Inflammatory macrophage (primary cell): ENCODE measurements around the gene PAPOLG.
A peak's percentile ranks its signal among the peaks of the same experiment; 100 is the strongest.

Experiments used
- DNase-seq, 2 donors: peaks; one replicate each; pipeline ENCODE4 v3.0.0-alpha.2; 2020 to 2022
- total RNA-seq, 18 experiments: gene quantifications; one replicate each; lab custom pipeline; 2026; ENCODE audit warnings: mixed read lengths in 6 of 18, inconsistent platforms in 2 of 18; lab: John Stamatoyannopoulos, UW

The PAPOLG gene
- 17.8 to 47.8 (median 28.4) reads per million in 18 experiments for total RNA-seq

DNA sequence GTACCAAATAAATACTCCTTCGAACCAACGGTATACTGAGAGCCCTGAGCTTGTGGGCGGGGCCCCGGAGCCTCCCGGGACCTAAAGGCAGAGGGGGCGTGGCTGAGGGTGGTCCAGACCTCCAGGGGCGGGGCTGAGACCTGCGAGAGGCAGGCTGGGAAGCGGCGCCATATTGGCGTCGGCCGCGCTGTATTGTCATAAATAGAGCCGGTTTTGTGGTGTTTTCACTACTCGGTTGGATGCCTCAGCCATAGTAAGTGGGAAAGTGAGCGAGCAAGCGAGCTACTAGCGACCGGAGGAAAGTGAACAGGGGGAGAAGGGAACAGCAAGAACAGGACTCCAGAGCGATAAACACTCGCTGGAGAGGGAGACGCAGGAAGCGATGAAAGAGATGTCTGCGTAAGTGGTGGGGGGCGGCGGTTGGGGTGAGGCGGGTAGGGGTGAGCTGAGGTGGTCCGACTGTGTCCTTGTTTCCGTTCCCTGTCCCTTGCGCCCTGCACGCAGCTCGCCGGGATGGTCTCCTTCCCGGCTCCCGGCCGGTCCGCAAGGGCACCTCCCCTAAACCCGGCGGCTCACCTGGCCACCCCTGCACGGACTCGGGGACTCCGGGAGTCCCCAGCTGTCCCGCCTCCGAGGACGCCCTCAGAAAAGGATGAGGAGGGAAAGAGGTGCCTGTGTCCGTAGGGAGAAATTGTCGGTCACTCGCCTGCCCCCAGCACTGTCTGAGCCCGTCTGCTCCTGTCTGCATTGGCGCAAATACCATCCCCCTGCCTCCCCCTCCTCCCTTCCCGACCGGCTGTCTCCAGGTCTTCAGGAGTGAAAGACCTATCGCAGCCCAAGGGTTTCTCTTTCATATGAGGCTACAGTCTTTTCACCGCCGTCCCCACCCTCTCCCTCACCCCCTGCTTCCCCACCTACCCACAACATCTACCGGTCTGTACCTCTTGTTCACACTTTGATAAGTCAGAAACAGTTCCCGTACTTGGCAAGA, at the start of gene PAPOLG:
Gene PAPOLG (plus strand): TSS at position 172 of the 991 bp plus-strand sequence. CDS start 211 bp downstream, at position 383.
- peak; percentile 93 to 96 for DNase-seq

DNA sequence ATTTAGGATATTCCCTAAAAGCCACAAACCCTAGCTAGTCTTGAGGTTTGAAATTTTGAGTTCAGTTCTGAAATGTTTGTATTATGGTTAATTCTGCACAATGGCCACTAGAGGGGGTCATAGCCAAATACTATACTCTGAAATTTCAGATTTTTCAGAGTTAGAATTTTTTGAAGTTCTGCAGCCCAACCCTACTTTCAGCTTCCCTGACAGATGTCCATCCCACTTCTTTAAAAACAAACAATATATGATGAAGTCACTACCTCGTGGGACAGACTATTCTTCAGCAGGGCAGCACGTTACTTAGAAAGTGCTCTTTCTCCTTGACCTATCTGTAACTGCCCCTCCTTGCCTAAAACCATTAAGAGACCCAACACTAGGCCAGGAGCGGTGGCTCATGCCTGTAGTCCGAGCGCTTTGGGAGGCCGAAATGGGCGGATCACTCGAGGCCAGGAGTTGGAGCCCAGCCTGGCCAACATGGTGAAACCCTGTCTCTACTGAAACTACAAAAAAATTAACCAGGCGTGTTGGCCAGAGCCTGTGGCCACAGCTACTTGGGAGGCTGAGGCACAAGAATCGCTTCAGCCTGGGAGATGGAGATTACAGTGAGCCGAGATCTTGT, 48.2 kb upstream of the PAPOLG start:
- DNase-seq: peak; percentile 79 to 85

DNA sequence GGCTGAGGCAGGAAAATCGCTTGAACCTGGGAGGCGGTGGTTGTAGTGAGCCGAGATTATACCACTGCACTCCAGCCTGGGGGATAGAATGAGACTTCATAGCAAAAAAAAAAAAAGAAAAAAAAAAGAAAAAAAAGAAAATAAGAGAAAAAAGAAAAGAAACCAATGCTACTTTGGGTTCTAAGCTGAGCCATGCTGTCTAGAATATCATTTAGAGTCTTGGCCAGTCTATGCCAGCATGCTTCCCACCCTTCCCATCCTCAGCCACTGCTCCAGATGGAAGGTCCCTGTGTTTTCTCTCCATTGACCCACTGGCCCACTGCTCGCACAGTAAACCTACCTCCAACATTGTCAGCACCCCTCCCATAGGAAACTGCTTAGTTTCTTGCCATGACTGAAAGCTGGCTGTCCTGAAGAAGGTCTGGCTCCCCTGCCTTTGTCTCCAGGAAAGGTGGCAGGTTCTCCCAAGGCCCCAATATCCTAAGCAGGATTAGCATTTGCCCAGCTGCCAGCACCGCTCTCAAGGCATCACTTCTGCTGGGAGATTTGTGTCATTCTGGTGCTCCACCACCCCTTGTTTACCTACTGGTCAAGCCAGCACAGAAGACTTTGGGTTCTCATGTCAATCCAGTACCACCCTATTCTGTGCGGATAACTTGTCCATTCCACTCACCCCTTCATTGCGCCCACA, 47.3 kb upstream of the PAPOLG start:
- DNase-seq: no peak

DNA sequence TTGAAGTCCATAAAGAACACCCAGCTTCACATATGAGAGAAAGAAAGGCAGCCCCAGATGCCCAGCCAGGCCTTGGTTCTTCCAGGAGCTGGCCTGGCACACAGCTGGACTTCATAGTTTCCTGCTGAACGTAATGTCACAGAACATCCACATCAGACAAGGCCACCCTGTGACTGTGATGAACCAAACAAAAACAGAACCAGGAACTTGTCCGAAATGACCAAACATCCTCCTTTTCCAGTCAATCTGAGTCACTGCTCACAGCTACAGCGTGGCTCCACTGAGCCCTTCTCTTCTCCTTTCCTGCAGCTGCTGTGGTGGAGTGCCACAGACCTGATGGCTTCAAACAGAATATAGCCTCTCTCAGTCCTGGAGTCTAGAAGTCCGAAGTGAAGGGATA, 45.4 kb upstream of the PAPOLG start:
- DNase-seq: peak; percentile 91 to 95

DNA sequence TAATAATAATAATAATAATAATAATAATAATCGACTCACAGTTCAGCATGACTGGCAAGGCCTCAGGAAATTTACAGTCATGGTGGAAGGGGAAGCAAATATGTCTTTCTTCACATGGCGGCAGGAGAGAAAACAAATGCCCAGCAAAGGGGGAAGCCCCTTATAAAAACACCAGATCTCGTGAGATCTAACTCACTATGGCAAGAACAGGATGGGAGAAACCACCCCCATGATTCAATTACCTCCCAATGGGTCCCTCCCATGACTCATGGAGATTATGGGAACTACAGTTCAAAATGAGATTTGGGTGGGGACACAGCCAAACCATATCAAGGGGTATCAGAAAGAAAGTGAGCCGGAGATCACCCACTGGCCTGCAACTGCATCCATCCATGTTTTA, 40.5 kb upstream of the PAPOLG start:
- DNase-seq: no peak

DNA sequence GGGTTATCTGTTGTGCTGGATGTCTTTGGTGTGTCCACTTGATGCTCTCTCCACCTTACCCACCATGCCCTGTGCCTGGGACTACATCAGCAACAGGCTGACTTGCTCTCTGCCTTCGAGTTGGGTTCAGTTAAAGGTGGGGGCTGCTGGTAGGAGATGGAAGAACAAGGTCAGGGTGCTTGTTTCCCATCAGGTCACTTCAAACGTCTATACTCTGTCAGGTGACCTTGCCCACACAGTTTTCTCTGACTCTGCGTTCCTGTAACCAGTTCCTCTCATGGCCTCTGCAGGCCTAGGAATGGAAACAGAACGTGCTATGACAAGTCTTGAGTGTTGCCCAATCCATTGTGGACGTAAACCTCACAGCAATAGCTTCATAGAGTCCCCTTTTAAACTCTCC, 38.4 kb upstream of the PAPOLG start:
- peak; percentile 83 to 91 for DNase-seq

DNA sequence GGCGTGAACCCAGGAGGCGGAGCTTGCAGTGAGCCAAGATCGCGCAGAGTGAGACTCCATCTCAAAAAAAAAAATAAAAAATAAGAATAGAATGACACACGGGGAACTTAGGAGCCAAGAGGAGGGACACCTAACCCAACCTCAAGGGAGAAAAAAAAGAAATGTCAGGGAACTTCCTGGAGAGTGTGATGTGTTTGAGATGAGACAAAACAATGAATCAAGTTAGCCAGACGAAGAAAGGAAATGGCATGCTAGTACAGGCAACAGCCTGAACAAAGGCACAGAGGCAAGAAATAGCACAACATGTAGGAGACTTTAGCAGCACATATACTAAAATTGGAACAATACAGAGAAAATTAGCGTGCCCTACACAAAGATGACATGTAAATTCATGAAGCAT, 36.7 kb upstream of the PAPOLG start:
- no peak for DNase-seq

DNA sequence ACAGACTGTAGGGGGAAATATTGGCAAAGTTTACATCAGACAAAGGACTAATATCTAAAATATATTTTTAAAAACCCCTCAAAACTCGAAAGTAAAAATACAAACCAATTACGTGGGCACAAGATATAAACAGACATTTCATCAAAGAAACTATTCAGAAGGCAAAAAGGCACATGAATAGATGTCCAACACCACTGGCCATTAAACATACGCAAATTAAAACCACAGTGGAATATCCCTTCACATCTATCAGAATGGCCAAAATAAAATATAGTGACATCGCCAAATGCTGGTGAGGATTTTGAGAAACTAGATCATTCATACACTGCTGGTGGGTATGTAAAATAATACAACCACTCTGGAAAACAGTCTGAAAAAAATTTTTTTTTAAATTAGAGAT, 30.6 kb upstream of the PAPOLG start:
- DNase-seq: no peak

DNA sequence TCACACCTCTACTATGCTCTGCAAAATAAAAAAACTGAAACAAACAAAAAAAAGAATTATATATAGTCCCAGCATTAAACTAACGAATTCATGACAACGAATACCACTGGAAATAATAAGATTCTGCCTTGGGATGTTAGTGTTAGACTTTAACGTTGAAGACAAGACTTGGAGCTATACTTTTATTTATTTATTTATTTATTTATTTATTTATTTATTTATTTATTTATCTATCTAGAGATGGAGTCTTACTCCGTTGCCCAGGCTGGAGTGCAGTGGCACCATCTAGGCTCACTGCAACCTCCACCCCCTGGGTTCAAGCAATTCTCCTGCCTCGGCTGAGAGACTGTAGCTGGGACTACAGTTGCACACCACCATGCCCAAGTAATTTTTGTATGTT, 27.2 kb upstream of the PAPOLG start:
- no peak for DNase-seq

DNA sequence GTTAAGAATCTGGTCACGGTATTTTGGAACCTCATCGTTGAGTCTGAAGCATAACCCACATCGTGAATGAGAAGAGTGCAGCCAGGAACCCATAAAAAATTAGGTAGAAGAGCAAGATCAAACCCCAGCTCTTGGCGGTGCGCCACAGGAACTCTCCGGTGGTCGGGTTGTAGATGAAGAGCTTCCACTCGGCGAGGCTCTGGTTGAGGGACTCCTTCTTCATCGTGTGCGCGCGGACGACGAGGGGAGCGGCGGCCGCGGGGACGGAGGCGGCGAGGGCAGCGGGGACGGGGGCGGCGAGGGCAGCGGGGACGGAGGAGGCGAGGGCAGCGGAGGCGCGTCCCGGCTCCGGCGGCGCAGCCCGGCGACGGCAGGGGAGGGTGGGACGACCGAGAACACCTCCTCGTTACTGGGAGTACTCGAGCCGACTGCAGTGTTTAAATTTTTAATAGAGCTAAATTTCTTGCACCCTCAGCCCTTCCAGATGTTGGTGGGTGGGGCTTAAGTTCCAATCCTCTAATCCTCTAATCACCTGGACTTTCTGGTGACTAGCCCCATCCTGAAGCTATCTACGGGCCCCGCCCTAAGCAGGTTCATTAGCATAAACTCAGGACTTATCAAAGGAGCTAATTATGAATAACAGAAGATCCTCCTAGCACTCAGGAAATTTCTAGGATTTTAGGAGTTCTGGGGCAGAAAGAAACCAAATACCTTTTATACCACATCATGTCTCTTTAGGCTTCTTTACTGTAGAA, 20.4 kb upstream of the PAPOLG start:
- DNase-seq: no peak

DNA sequence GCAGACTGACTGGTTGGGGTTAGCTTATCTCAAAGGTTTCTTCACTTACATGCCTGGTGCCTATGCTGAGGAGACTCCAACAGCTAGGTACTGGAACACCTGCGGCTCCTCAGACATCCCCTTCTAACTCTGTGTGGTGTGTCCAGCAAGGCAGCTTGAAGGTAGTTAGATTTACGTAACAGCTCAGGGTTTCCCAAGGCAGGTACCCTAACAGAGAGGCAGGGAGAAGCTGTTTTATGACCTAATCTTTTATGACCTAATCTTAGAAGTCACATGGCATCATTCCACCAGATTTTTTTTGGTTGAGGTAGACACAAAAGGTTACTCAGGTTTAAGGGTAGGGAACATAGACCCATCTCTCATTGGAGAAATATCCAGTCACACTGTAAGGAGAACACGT, 17.4 kb upstream of the PAPOLG start:
- no peak for DNase-seq

DNA sequence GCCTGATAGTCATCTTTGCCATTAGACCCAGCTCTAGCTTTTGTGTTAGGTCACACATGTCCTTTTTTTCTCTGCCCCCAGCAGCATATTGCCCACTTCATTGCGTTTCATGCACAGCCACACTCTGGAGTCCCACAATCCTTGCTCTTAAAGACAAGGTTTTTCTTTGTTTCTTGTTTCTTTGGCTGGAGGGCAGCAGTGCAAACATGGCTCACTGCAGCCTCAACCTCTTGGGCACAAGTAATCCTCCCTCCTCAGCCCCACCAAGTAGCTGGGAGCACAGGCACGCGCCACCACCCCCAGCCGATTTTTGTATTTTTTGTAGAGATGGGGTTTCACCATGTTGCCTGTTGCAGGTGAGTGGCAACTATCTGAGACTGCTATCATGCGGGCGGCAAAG, 16.9 kb upstream of the PAPOLG start:
- no peak for DNase-seq

DNA sequence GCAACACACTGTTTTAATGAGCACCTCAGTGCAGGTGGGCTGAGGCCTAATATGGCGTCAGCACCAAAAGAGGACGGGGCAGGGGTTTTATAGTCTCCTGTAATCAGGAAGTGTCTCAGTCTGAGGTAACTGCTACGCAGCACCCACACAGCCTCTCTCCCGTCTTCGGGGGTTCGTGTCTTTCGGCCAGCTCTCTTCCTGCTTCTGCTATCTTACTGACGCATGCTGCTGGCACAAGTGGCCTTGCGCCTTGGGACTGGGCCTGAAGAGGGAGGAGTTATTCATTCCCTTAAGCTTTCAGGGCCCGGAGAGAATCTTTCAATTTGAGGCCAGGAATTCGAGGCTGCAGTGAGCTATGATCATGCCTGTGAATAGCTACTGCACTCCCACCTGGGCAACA, 14.5 kb upstream of the PAPOLG start:
- DNase-seq: peak; percentile 42 to 70

DNA sequence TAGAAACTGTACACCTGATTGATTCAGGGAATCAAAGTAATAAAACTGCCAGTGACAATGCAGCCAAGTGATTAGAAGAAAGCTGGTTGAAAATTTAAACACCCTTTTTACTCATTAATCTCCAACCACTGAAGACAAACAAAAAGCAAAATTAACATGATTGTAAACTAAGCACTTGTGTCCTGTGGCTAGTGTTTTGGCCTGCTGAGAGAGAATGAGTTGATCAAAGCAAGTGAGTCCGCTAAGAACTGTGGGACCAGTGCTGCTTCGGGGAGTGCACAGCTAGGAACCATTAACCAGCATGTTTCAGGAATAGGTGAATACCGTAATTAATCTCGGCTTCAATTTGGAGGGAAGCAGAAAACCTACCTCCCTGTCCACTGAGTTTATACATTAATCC, 13.6 kb upstream of the PAPOLG start:
- no peak for DNase-seq

DNA sequence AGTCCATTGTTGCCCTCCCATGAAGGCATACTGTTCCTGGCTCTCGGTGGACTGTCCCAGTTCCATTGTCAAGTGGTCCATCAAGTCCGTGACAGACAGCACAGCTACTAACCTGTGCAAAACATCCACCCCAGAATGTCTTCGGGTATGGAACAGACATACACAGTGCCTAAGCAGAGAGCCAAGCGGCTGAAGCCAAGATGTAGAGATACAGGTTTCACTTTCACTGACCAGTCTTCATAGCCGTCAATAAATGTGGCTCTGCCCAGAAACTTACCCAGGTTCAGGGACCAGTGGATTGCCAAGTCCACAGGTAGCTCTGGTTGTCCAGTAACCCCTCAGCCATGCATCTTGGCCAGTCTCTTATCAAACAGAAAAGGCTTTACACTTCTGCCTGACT, 10.7 kb upstream of the PAPOLG start:
- DNase-seq: no peak

DNA sequence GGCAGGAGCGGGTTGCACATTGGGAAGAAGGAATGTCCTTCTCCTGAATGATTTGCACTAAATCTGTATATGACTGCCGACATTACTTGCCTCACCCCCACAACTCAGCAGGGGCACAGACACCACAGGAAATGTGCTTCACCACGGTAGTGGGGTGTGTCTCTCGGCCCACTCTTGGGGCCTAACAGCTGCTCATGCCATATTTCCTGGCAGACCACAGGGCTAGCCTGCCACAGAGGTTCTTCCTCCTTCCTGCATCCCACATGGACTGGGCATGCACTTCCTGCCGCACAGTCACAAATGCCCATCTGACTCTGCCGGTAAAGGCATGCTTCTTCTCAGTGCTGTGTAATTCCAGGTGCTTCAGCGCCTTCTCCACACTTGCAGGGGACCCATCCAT, 10.3 kb upstream of the PAPOLG start:
- DNase-seq: peak; percentile 71 to 82

DNA sequence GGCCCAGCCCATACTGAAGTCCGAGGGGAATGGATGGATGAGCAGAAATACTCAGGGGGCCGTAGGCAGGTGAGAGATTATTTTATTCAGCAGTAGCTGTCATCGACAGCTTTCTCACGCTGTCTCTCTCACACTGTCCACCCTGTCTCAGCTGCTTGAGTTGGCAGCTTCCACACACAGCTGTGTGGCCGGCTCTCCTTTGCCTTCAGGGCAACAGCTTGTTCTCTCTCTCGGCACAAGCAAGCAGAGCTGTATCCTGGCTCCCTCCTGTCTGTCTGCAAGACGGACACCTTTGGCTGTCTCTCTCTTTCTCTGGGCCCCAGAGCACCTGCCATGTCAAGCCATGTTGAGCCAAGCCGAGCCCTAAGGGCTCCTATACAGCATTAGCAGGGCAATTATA, 9.8 kb upstream of the PAPOLG start:
- no peak for DNase-seq

DNA sequence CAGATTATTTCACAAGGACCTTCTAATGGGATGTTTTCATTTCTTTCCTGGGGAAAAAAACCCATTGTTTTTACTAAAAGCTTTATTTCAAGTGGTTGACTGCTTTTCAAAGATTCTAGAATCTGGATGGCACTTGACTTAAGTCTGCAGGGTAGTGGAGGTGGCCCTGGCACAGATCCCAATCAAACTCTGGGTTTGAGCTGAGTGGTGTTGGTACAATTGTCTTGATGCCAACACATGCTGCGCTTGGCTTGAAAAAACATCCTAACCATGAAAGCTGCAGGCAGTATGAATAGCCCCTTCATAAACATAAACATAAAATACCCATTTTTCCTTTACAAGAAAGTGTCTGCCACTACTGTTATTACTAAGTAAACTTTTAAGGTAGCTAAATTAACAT, 3.6 kb downstream of the PAPOLG start:
- DNase-seq: no peak

DNA sequence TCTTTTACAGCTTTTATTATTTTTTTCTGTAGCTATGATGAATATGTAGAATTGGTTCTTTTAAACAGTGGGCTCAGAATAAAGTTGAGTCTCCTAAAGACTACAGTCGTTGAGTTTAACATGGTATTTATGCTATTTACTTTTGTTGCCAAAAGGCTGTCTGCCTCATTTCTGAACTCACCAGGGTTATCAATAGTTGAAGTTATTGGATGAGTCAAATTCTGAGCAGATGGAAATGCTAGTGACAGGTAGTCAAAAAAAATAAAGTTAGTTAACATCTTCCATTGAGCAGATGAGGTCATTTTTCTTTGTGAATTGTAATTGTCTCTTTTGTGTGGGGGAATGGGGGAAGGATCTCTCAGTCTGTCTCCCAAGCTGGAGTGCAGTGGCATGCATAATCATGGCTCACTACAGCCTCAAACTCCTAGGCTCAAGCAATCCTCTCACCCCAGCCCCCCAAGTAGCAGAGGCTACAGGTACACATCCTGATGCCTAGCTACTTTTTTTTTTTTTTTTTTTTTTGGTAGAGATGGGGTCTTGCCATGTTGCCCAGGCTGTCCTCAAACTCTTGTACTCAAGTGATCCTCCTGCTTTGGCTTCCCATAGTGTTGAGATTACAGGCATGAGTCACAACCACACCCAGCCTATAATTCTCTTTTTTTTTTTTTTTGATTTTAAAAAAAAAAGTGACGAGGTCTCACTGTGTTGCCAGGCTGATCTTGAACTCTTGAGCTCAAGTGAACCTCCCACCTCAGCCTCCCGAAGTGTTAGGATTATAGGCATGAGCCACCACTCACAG, 8.9 kb downstream of the PAPOLG start:
- DNase-seq: peak in 1 of 2 donors; percentile 16

DNA sequence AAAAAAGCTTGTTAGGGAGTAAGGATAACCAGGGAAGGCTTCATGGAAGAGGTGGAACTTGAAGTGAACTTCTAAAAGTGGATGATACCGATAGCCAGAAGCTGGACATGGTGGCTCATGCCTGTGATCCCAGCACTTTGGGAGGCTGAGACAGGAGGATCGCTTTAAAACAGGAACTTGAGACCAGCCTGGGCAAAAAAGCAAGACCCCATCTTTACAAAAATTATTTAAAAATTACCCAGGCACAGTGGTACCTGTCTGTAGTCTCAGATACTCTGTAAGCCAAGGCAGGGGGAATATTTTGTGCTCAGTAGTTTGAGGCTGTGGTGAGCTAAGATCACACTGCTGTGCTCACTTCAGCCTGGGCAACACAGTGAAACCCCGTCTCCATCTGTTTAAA, 10.2 kb downstream of the PAPOLG start:
- DNase-seq: no peak

DNA sequence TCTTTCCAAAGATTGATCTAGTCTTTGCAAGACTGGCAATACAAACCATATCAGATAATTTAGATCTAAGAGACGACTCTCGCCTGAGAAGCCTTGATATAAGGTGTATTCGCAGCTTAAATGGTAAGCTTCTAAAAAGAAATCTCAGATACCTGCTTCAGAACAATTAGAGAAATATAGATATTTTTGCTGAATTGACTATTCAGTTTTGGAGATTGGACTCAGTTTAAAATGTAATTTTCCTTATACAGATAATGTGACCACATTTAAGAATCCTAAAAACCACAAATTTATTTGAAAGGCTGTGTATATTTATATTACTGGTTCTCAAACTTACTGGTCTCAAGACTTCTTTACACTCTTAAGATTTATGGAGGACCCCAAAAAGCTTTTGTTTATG, 15.4 kb downstream of the PAPOLG start:
- no peak for DNase-seq
